WTC11 (cell line): ENCODE measurements around the gene SYNPO2. TPM values are rescaled to one million over a fixed set of nuclear protein-coding genes. Genes with fewer than 3 reads are reported as not detected.

Source experiments
- ATAC-seq: fragments of 200-7000 bp; cut with Tn5 transposase; 2 replicates; pipeline ENCODE4 v1.10.0; 2021; ENCODE audit warnings: mild to moderate bottlenecking, moderate library complexity
- CTCF ChIA-PET: fragments of 300-600 bp; sonication (Branson Sonifier 250); formaldehyde crosslinking; loops from one replicate; lab custom pipeline; 2021; ENCODE audit warnings: antibody characterized with exemption; lab: Charles Lee
- POLR2A ChIA-PET: fragments of 350-600 bp; sonication (Branson Sonifier 250); formaldehyde crosslinking; loops from one replicate; lab custom pipeline; 2021; ENCODE audit warnings: antibody characterized with exemption; lab: Charles Lee
- DNase-seq: peaks from one replicate; pipeline ENCODE4 v3.0.0; 2021; ENCODE audit warnings: low spot score
- H3K27ac Mint-ChIP-seq: 2 replicates; pipeline ENCODE4 v1.8.0; 2021; ENCODE audit warnings: mixed read lengths
- H3K27me3 Mint-ChIP-seq: 2 replicates; pipeline ENCODE4 v1.8.0; 2021; ENCODE audit warnings: low read depth, mild to moderate bottlenecking, moderate library complexity, mixed read lengths
- H3K36me3 Mint-ChIP-seq: 2 replicates; pipeline ENCODE4 v1.8.0; 2021; ENCODE audit warnings: mixed read lengths
- H3K4me1 Mint-ChIP-seq: 2 replicates; pipeline ENCODE4 v1.8.0; 2022; ENCODE audit warnings: mixed read lengths
- H3K4me3 Mint-ChIP-seq: 2 replicates; pipeline ENCODE4 v1.8.0; 2021; ENCODE audit warnings: mild to moderate bottlenecking, moderate library complexity, mixed read lengths
- H3K9me3 Mint-ChIP-seq: 2 replicates; pipeline ENCODE4 v1.8.0; 2021; ENCODE audit warnings: mixed read lengths
- ARID4B ChIP-seq: sonication (generic); formaldehyde crosslinking; IDR thresholded peaks from 2 replicates; pipeline ENCODE4 v1.8.0; 2023; ENCODE audit warnings: missing genetic modification reagents, mild to moderate bottlenecking, borderline replicate concordance
- ATF1 ChIP-seq: sonication (generic); formaldehyde crosslinking; IDR thresholded peaks from 2 replicates; pipeline ENCODE4 v1.8.1; 2023; ENCODE audit warnings: mild to moderate bottlenecking, moderate library complexity, missing genetic modification reagents
- E2F4 ChIP-seq: sonication (generic); formaldehyde crosslinking; IDR thresholded peaks from 2 replicates; pipeline ENCODE4 v1.8.1; 2022; ENCODE audit warnings: low read depth, mild to moderate bottlenecking, moderate library complexity, missing genetic modification reagents, borderline replicate concordance
- E2F5 ChIP-seq: sonication (generic); formaldehyde crosslinking; IDR thresholded peaks from 2 replicates; pipeline ENCODE4 v1.8.1; 2022; ENCODE audit warnings: mild to moderate bottlenecking, moderate library complexity, missing genetic modification reagents
- FOXP1 ChIP-seq: sonication (generic); formaldehyde crosslinking; IDR thresholded peaks from 2 replicates; pipeline ENCODE4 v1.8.0; 2022; ENCODE audit warnings: missing genetic modification reagents, mild to moderate bottlenecking, moderate library complexity, borderline replicate concordance
- GTF2I ChIP-seq: fragments of 250-450 bp; sonication (Bioruptor Pico); conservative IDR thresholded peaks from 2 replicates; pipeline ENCODE4 v1.4.0; 2021; ENCODE audit warnings: mild to moderate bottlenecking
- IRF2 ChIP-seq: sonication (generic); formaldehyde crosslinking; IDR thresholded peaks from 2 replicates; pipeline ENCODE4 v1.8.0; 2022; ENCODE audit warnings: low read depth, missing genetic modification reagents, borderline replicate concordance
- JAZF1 ChIP-seq: fragments of 250-450 bp; sonication (Bioruptor Pico); IDR thresholded peaks from 2 replicates; pipeline ENCODE4 v1.9.0; 2021; ENCODE audit warnings: moderate library complexity, mild to moderate bottlenecking, inconsistent platforms
- NFE2L1 ChIP-seq: sonication (generic); formaldehyde crosslinking; IDR thresholded peaks from 2 replicates; pipeline ENCODE4 v1.8.1; 2023; ENCODE audit warnings: missing genetic modification reagents
- NR2C2 ChIP-seq: sonication (generic); formaldehyde crosslinking; IDR thresholded peaks from 2 replicates; pipeline ENCODE4 v1.8.0; 2022; ENCODE audit warnings: mild to moderate bottlenecking, missing genetic modification reagents
- NR3C1 ChIP-seq: sonication (generic); formaldehyde crosslinking; conservative IDR thresholded peaks from 2 replicates; pipeline ENCODE4 v1.8.1; 2023; ENCODE audit warnings: low read depth, mild to moderate bottlenecking, missing genetic modification reagents
- OVOL2 ChIP-seq: fragments of 250-450 bp; sonication (Bioruptor Pico); IDR thresholded peaks from 2 replicates; pipeline ENCODE4 v1.9.0; 2021; ENCODE audit warnings: mild to moderate bottlenecking, borderline replicate concordance
- PRRX2 ChIP-seq: fragments of 250-450 bp; sonication (Bioruptor Pico); IDR thresholded peaks from 2 replicates; pipeline ENCODE4 v1.8.0; 2021; ENCODE audit warnings: mild to moderate bottlenecking
- RORB ChIP-seq: fragments of 250-450 bp; sonication (Bioruptor Pico); IDR thresholded peaks from 2 replicates; pipeline ENCODE4 v1.9.0; 2021; ENCODE audit warnings: mild to moderate bottlenecking
- SMAD4 ChIP-seq: sonication (generic); formaldehyde crosslinking; IDR thresholded peaks from 2 replicates; pipeline ENCODE4 v1.8.0; 2022; ENCODE audit warnings: mild to moderate bottlenecking, missing genetic modification reagents
- SP1 ChIP-seq: sonication (generic); formaldehyde crosslinking; conservative IDR thresholded peaks from 2 replicates; pipeline ENCODE4 v1.8.1; 2022; ENCODE audit warnings: missing genetic modification reagents
- TCF7 ChIP-seq: sonication (generic); formaldehyde crosslinking; IDR thresholded peaks from 2 replicates; pipeline ENCODE4 v1.8.0; 2022; ENCODE audit warnings: mild to moderate bottlenecking, low read depth, missing genetic modification reagents, moderate library complexity
- ZMAT4 ChIP-seq: fragments of 250-450 bp; sonication (Bioruptor Pico); IDR thresholded peaks from 2 replicates; pipeline ENCODE4 v1.9.0; 2021; ENCODE audit warnings: mild to moderate bottlenecking
- ZNF121 ChIP-seq: sonication (generic); formaldehyde crosslinking; IDR thresholded peaks from 2 replicates; pipeline ENCODE4 v1.8.0; 2023; ENCODE audit warnings: missing genetic modification reagents
- ZNF263 ChIP-seq: sonication (generic); formaldehyde crosslinking; IDR thresholded peaks from 2 replicates; pipeline ENCODE4 v1.8.1; 2022; ENCODE audit warnings: low read depth, mild to moderate bottlenecking, moderate library complexity, missing genetic modification reagents
- ZNF423 ChIP-seq: fragments of 250-450 bp; sonication (Bioruptor Pico); IDR thresholded peaks from 2 replicates; pipeline ENCODE4 v2.1.2; 2022; ENCODE audit warnings: mild to moderate bottlenecking, moderate library complexity
- ZNF425 ChIP-seq: fragments of 250-450 bp; sonication (Bioruptor Pico); conservative IDR thresholded peaks from 2 replicates; pipeline ENCODE4 v1.9.0; 2021; ENCODE audit warnings: mild to moderate bottlenecking
- ZNF671 ChIP-seq: fragments of 250-450 bp; sonication (Bioruptor Pico); IDR thresholded peaks from 2 replicates; pipeline ENCODE4 v1.8.0; 2021; ENCODE audit warnings: mild to moderate bottlenecking
- total RNA-seq: library from RNA; stranded (reverse); gene quantifications from 3 replicates; pipeline ENCODE4 v1.2.3, GENCODE V29; 2021

SYNPO2 gene
- total RNA-seq, 1 experiment from 2014 or later, result 1.9 TPM

DNA sequence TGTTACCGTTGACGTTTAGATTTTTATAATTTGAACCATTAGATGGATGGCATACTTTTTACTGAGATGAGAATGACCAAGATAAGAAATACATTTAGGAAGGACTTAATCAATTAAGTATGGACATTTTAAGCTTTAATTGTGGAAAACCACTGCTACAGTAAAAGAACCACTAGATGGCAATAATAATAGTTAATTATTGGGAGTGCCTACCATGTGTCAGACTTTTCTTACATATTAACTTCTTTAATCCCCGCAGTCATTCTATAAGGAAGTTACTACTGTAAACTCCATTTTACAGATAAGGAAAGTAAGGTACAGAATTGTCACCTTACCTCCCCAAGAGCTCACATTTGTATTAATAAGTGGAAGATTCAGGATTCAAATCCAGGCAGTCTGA, 198.5 kb downstream of the SYNPO2 start (continued):
- TF ChIP-seq ARID4B (CRISPR knock-in tag), result no peak
- TF ChIP-seq NFE2L1 (CRISPR knock-in tag), result no peak
- no peak for TF ChIP-seq ZMAT4 (CRISPR knock-in tag)
- no peak for TF ChIP-seq E2F5
- no peak for TF ChIP-seq JAZF1
- no peak for TF ChIP-seq RORB (CRISPR knock-in tag)
- TF ChIP-seq ZNF423, result no peak
- TF ChIP-seq ZNF425 (CRISPR knock-in tag), result no peak
- TF ChIP-seq SP1 (CRISPR knock-in tag), result no peak
- no peak for TF ChIP-seq ATF1

GRCh38 chr4:119087656-119088055, 199.0 kb downstream of the SYNPO2 start:
- Mint-ChIP-seq H3K4me3 (no peak overlapping the region), H3K36me3 (no peaks in the 10 kb centered on the region), H3K27ac (no peak overlapping the region), H3K9me3 (no peaks in the 10 kb centered on the region; the same call in 1 of the 2 replicates), H3K4me1 (no peaks in the 10 kb centered on the region), H3K27me3 (no peaks in the 10 kb centered on the region)
- no peak for ATAC-seq
- TF ChIP-seq SMAD4 (CRISPR knock-in tag) (no peak), ZNF121 (CRISPR knock-in tag) (no peak), ZNF671 (CRISPR knock-in tag) (no peak), ZNF263 (no peak), OVOL2 (CRISPR knock-in tag) (no peak), NR2C2 (no peak), IRF2 (CRISPR knock-in tag) (no peak), NR3C1 (CRISPR knock-in tag) (no peak), PRRX2 (no peak), E2F5 (no peak), E2F4 (CRISPR knock-in tag) (no peak), FOXP1 (no peak), GTF2I (CRISPR knock-in tag) (no peak), TCF7 (CRISPR knock-in tag) (no peak), ZNF423 (no peak)
- CTCF ChIA-PET, result interaction anchor here (2.0 kb wide), 1 partner anchor 47 kb away, joined by 6 read pairs; no protein-coding TSS in a partner anchor
- DNase-seq, result no peak
- POLR2A ChIA-PET, result no interaction called here
